IMR-90 (cell line): ENCODE measurements around the gene ATP8B4. TPM values are rescaled to one million over a fixed set of nuclear protein-coding genes. Genes with fewer than 3 reads are reported as not detected.

Experiments used
- ATAC-seq: fragments of 200-7000 bp; cut with Tn5 transposase; 2 replicates; pipeline ENCODE4 v1.9.1; 2020; ENCODE audit warnings: low read depth, mild to moderate bottlenecking, moderate library complexity
- BruUV-seq: library from RNA; stranded (reverse); fragments of 400-500 nt; replicated peaks from 2 replicates; lab custom pipeline; 2021; lab: Mats Ljungman, UMichigan
- CTCF ChIA-PET: fragments of 300-600 bp; formaldehyde crosslinking; extraction: SDS; loops from one replicate; lab custom pipeline; 2021; ENCODE audit warnings: antibody characterized with exemption; lab: Yijun Ruan, JAX
- POLR2A ChIA-PET: fragments of 300-600 bp; sonication (Branson Sonifier 250); formaldehyde crosslinking; loops from one replicate; lab custom pipeline; 2022; ENCODE audit warnings: antibody characterized with exemption; ENCODE audit not compliant: unreplicated experiment; lab: Charles Lee
- DNase-seq: peaks from one replicate; pipeline ENCODE4 v3.0.0; 2013
- H2AFZ ChIP-seq: replicated peaks from 2 replicates; pipeline ENCODE3; 2013; ENCODE audit warnings: low read length, mild to moderate bottlenecking; ENCODE audit not compliant: poor library complexity
- H2AK5ac ChIP-seq: 2 replicates; pipeline ENCODE4 v1.6.1; 2013; ENCODE audit warnings: low read depth, low read length, inconsistent platforms
- H2AK9ac ChIP-seq: replicated peaks from 2 replicates; pipeline ENCODE3; 2013; ENCODE audit warnings: mild to moderate bottlenecking, low read depth, low read length, moderate library complexity; ENCODE audit not compliant: poor library complexity
- H2BK120ac ChIP-seq: 2 replicates; pipeline ENCODE4 v1.6.1; 2013; ENCODE audit warnings: low read depth, low read length, inconsistent platforms
- H2BK15ac ChIP-seq: 3 replicates; pipeline ENCODE4 v1.6.1; 2013; ENCODE audit warnings: low read depth, low read length, inconsistent platforms
- H2BK20ac ChIP-seq: 2 replicates; pipeline ENCODE4 v1.6.1; 2013; ENCODE audit warnings: low read depth, mild to moderate bottlenecking, inconsistent platforms, low read length, moderate library complexity
- H2BK5ac ChIP-seq: 2 replicates; pipeline ENCODE4 v1.6.1; 2013; ENCODE audit warnings: mild to moderate bottlenecking, low read depth, low read length, inconsistent platforms; ENCODE audit not compliant: poor library complexity, severe bottlenecking
- H3K14ac ChIP-seq: replicated peaks from 2 replicates; pipeline ENCODE4 v1.6.1; 2013; ENCODE audit warnings: low read depth, low read length, inconsistent platforms
- H3K18ac ChIP-seq: 2 replicates; pipeline ENCODE4 v1.6.1; 2013; ENCODE audit warnings: low read depth, low read length, control low read depth
- H3K23ac ChIP-seq: 2 replicates; pipeline ENCODE4 v1.6.1; 2013; ENCODE audit warnings: low read depth, low read length, inconsistent platforms
- H3K27ac ChIP-seq: 2 replicates; pipeline ENCODE4 v1.5.1; 2013; ENCODE audit warnings: mild to moderate bottlenecking, control low read depth, low read length; ENCODE audit not compliant: insufficient read depth
- H3K27me3 ChIP-seq: 2 replicates; pipeline ENCODE4 v1.6.1; 2013; ENCODE audit warnings: low read length; ENCODE audit not compliant: control insufficient read depth, insufficient read depth
- H3K36me3 ChIP-seq: 2 replicates; pipeline ENCODE4 v1.6.1; 2013; ENCODE audit warnings: low read length, mixed read lengths; ENCODE audit not compliant: control insufficient read depth, insufficient read depth
- H3K4ac ChIP-seq: 2 replicates; pipeline ENCODE4 v1.6.1; 2013; ENCODE audit warnings: low read depth, low read length, inconsistent platforms
- H3K4me1 ChIP-seq: 2 replicates; pipeline ENCODE4 v1.6.1; 2013; ENCODE audit warnings: low read length, mixed read lengths; ENCODE audit not compliant: control insufficient read depth, insufficient read depth
- H3K4me2 ChIP-seq: 2 replicates; pipeline ENCODE4 v1.6.1; 2013; ENCODE audit warnings: low read depth, mild to moderate bottlenecking, control low read depth, low read length, moderate library complexity
- H3K4me3 ChIP-seq: 2 replicates; pipeline ENCODE4 v1.5.1; 2013; ENCODE audit warnings: low read depth, mild to moderate bottlenecking, control low read depth, low read length, moderate library complexity; ENCODE audit not compliant: insufficient read depth
- H3K56ac ChIP-seq: 2 replicates; pipeline ENCODE4 v1.6.1; 2013; ENCODE audit warnings: low read length, inconsistent platforms; ENCODE audit not compliant: insufficient read depth; ENCODE audit errors: extremely low read depth
- H3K79me1 ChIP-seq, 2 experiments: 2 replicates each; pipeline ENCODE4 v1.6.1; 2013; ENCODE audit warnings: low read length in 2 of 2, inconsistent platforms in 1 of 2, low read depth in 1 of 2
- H3K9ac ChIP-seq: 2 replicates; pipeline ENCODE4 v1.6.1; 2013; ENCODE audit warnings: low read depth, low read length, control low read depth
- H3K9me1 ChIP-seq: 2 replicates; pipeline ENCODE4 v1.6.1; 2013; ENCODE audit warnings: low read length, inconsistent platforms; ENCODE audit not compliant: insufficient read depth
- H3K9me3 ChIP-seq: 2 replicates; pipeline ENCODE4 v1.6.1; 2013; ENCODE audit warnings: low read length; ENCODE audit not compliant: control insufficient read depth, insufficient read depth
- H4K20me1 ChIP-seq: 2 replicates; pipeline ENCODE4 v1.6.1; 2013; ENCODE audit warnings: low read length, inconsistent platforms; ENCODE audit not compliant: insufficient read depth
- H4K5ac ChIP-seq: 2 replicates; pipeline ENCODE4 v1.6.1; 2013; ENCODE audit warnings: mild to moderate bottlenecking, low read depth, low read length, control low read depth
- H4K8ac ChIP-seq, 2 experiments: 2 replicates each; pipeline ENCODE4 v1.6.1; 2013; ENCODE audit warnings: low read depth in 2 of 2, low read length in 2 of 2, control low read depth in 1 of 2, inconsistent platforms in 1 of 2
- H4K91ac ChIP-seq: 2 replicates; pipeline ENCODE4 v1.6.1; 2013; ENCODE audit warnings: low read depth, low read length, inconsistent platforms; ENCODE audit not compliant: insufficient read depth
- CEBPB ChIP-seq: IDR thresholded peaks from 2 replicates; pipeline ENCODE4 v1.6.1; 2012; ENCODE audit warnings: low read depth, low read length, improper control_type of control experiment
- CHD1 ChIP-seq: IDR thresholded peaks from 2 replicates; pipeline ENCODE4 v1.6.1; 2012; ENCODE audit warnings: low read depth, low read length, improper control_type of control experiment
- ELK1 ChIP-seq: fragments of 150-350 bp; IDR thresholded peaks from 2 replicates; pipeline ENCODE4 v1.6.1; 2016; ENCODE audit warnings: low read depth, mild to moderate bottlenecking, low read length, moderate library complexity, borderline replicate concordance
- FOS ChIP-seq: fragments of 150-350 bp; IDR thresholded peaks from 2 replicates; pipeline ENCODE4 v1.6.1; 2016; ENCODE audit warnings: low read depth, low read length
- MAFK ChIP-seq: IDR thresholded peaks from 2 replicates; pipeline ENCODE4 v1.6.1; 2012; ENCODE audit warnings: low read depth, low read length, improper control_type of control experiment
- MAZ ChIP-seq: IDR thresholded peaks from 2 replicates; pipeline ENCODE4 v1.6.1; 2012; ENCODE audit warnings: low read depth, mild to moderate bottlenecking, low read length, improper control_type of control experiment, moderate library complexity, borderline replicate concordance
- MXI1 ChIP-seq: IDR thresholded peaks from 2 replicates; pipeline ENCODE4 v1.6.1; 2012; ENCODE audit warnings: low read depth, mild to moderate bottlenecking, low read length, moderate library complexity, borderline replicate concordance
- NFE2L2 ChIP-seq: fragments of 150-350 bp; IDR thresholded peaks from 2 replicates; pipeline ENCODE4 v1.6.1; 2016; ENCODE audit warnings: low read depth, mild to moderate bottlenecking, low read length
- POLR2A ChIP-seq: IDR thresholded peaks from 2 replicates; pipeline ENCODE4 v1.6.1; 2012; ENCODE audit warnings: mild to moderate bottlenecking, low read depth, low read length
- RAD21 ChIP-seq: IDR thresholded peaks from 2 replicates; pipeline ENCODE4 v1.6.1; 2012; ENCODE audit warnings: low read length, improper control_type of control experiment
- RCOR1 ChIP-seq: IDR thresholded peaks from 2 replicates; pipeline ENCODE4 v1.6.1; 2012; ENCODE audit warnings: mild to moderate bottlenecking, low read length, improper control_type of control experiment; ENCODE audit not compliant: insufficient replicate concordance
- RFX5 ChIP-seq: IDR thresholded peaks from 2 replicates; pipeline ENCODE4 v1.8.0; 2012; ENCODE audit warnings: low read depth, mild to moderate bottlenecking, low read length, moderate library complexity
- SMC3 ChIP-seq: fragments of 150-350 bp; IDR thresholded peaks from 2 replicates; pipeline ENCODE4 v1.6.1; 2016; ENCODE audit warnings: low read depth, mild to moderate bottlenecking, antibody characterized with exemption, low read length, moderate library complexity
- USF2 ChIP-seq: fragments of 150-350 bp; IDR thresholded peaks from 2 replicates; pipeline ENCODE4 v1.6.1; 2017; ENCODE audit warnings: mild to moderate bottlenecking, antibody characterized with exemption, low read length, low read depth
- WGBS, 2 experiments: methylation state at CpG; one replicate each; pipeline versions ENCODE4 v1.1.5 to v1.1.7; 2013; ENCODE audit warnings: missing lambda C conversion rate in 2 of 2; ENCODE audit not compliant: insufficient read length in 1 of 2; ENCODE audit errors: extremely low coverage in 2 of 2; 5-methylcytosine and 5-hydroxymethylcytosine counted together
- dilution Hi-C: fragments of 300-500 bp; cut with HindIII; formaldehyde crosslinking; loops from one replicate; pipeline ENCODE4 v1.14.3; 2018; ENCODE audit warnings: low sequenced_read_pairs; ENCODE audit not compliant: unreplicated experiment
- in situ Hi-C: fragments of 300-500 bp; cut with MboI; formaldehyde crosslinking; loops from 3 replicates; pipeline ENCODE4 v1.14.3; 2019; ENCODE audit warnings: low sequenced_read_pairs, inconsistent platforms, mixed read lengths
- intact Hi-C: fragments of 100-400 bp; cut with micrococcal nuclease; formaldehyde crosslinking; loops from 2 replicates; pipeline ENCODE4 v1.10.0; 2022
- polyA plus RNA-seq, 3 experiments: library from polyadenylated mRNA; depleted of rRNA; stranded (reverse); fragments of >200 nt; gene quantifications; 2 replicates each; pipeline ENCODE4 v1.2.3, GENCODE V29; 2012; ENCODE audit warnings: low replicate concordance in 1 of 3
- total RNA-seq: library from RNA; depleted of rRNA; stranded (reverse); fragments of >200 nt; gene quantifications from 2 replicates; pipeline ENCODE4 v1.2.3, GENCODE V29; 2012

The ATP8B4 gene
- total and polyA plus RNA-seq, 2 of the 4 experiments (the other 2 are of a cell fraction), result 0.12 to 0.54 TPM

GRCh38 chr15:50009634-50010033 lies 109.4 kb downstream of the ATP8B4 start:
- H2AK9ac ChIP-seq, result no peak overlapping the region
- no peak overlapping the region for H3K4me3 ChIP-seq
- POLR2A ChIA-PET, result no interaction called here
- dilution Hi-C loops (no loop called here), in situ Hi-C loops (no loop called here), intact Hi-C loops (no loop called here)
- H3K79me1 ChIP-seq, result no peaks in the 10 kb centered on the region
- H2BK15ac ChIP-seq, result 0 out of 3 replicates have a peak overlapping the region, but pooled peaks have one; percentile 40
- H4K91ac ChIP-seq, result no peak overlapping the region
- H4K8ac ChIP-seq, result no peak overlapping the region
- peaks cover 2% of the 10 kb centered on the region; the same call in 1 of the 2 replicates for H3K4me1 ChIP-seq
- no peak overlapping the region for H2AFZ ChIP-seq
- H3K9me3 ChIP-seq, result no peaks in the 10 kb centered on the region
- H2BK120ac ChIP-seq, result no peak overlapping the region
- H3K9me1 ChIP-seq, result no peaks in the 10 kb centered on the region; the same call in 1 of the 2 replicates
- no peak overlapping the region for H3K18ac ChIP-seq
- H3K14ac ChIP-seq, result no peak overlapping the region
- H2AK5ac ChIP-seq, result no peak overlapping the region
- no peak overlapping the region for H3K4ac ChIP-seq
- H3K4me2 ChIP-seq, result no peak overlapping the region
- H3K56ac ChIP-seq, result no peak overlapping the region
- ATAC-seq (no peak), DNase-seq (no peak)
- H3K27ac ChIP-seq, result no peak overlapping the region
- no CpG with 5 or more reads among the region's 2 CpGs for WGBS, 2 experiments
- no peak overlapping the region for H4K5ac ChIP-seq
- no TSS peak for BruUV-seq
- H2BK20ac ChIP-seq, result no peak overlapping the region
- H3K23ac ChIP-seq, result no peak overlapping the region
- H3K27me3 ChIP-seq, result no peaks in the 10 kb centered on the region
- TF ChIP-seq RAD21, result no peak
- no peak for TF ChIP-seq NFE2L2
- no peak for TF ChIP-seq MAFK
- TF ChIP-seq RFX5, result no peak
- TF ChIP-seq CHD1, result no peak
- TF ChIP-seq SMC3, result no peak
- TF ChIP-seq ELK1, result no peak
- TF ChIP-seq POLR2A, result no peak
- no peak for TF ChIP-seq USF2
- no peak for TF ChIP-seq MAZ
- no peak for TF ChIP-seq RCOR1
- TF ChIP-seq CEBPB, result no peak
- TF ChIP-seq FOS, result no peak
- no peak for TF ChIP-seq MXI1
- H3K36me3 ChIP-seq, result no peaks in the 10 kb centered on the region
- H4K20me1 ChIP-seq, result no peaks in the 10 kb centered on the region
- no peak overlapping the region for H3K9ac ChIP-seq
- CTCF ChIA-PET, result no interaction called here
- H2BK5ac ChIP-seq, result no peak overlapping the region
